ENCODE data around the gene ENTHD1.

The ENTHD1 gene

DNA sequence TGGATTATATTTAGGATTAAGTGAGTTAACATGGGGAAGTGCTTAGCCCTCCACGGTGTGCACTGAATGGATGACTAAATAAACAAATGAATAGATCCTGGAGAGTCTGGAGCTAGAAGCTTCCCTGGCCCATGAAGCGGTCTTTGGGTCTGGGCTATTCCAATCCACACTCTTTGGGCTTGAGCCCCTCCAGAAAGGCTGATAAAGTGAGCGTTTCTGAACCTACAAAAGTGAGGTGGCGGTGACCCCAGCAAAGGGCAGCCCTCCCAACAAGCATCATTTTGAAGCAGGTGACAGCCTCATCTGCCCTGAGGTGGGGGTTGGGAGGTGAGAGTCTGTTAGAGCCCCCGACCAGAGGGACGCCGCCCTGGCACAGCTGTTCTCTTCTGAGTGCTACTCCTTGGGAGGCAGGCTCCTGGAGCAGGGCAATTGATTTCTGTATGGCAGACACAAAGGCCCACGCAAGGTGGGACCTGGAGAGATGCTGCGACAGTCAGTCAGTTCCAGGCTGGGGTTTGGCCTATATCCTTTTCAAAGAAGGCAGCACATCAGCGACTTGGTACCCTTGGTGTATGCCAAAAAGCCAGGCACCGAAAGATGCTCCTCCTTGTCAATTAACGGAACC lies 165.2 kb downstream of the ENTHD1 start:
- DNase-seq = no peak

- no peak for DNase-seq
These were observed 166.0 kb downstream of the ENTHD1 start for GRCh38 chr22:39727541-39727940.

- DNase-seq = no peak
These were observed 168.1 kb downstream of the ENTHD1 start for GRCh38 chr22:39725351-39726035.

GRCh38 chr22:39724857-39725256 lies 168.7 kb downstream of the ENTHD1 start:
- no peak for DNase-seq

DNA sequence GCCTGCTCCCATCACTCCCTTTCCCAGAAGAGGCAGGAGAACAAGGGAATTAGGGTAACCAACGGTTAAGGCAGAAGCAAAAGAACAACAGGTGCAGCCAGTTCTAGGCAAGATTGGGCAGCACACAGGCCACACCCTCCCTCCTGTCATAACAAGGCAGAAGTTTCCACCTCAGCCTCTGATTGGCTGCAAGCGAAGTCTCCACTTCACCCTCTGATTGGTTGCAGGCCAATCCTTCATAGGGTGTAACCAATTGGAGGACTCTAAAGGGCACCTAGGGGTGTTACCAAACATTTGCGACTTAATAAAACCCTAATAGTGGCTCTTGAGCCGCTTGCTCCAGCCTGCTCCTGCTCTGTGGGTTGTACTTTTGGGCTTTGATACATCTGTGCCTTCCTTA lies 169.2 kb downstream of the ENTHD1 start:
- no peak for DNase-seq

DNA sequence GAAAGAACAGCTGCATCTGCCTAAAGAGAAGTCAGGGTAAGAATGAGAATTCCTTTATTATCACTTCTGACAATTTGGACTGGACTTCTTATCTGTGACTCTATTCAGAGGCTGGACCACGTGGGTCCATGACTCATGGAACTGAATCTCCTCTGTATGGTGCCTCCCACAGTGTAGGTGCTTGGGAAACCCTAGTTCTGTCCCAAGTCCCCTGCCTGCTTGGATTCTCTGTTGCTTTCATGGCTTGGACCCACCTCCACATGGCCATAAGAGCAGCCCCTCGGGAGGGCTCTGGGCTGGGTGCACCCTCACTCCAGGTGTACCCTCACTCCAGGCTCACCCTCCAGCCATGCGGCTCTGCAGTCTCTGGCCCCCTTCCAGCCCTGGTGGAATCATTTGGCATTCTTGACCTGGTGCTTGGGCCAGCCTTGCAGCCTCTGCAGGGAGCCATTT lies 169.6 kb downstream of the ENTHD1 start:
- DNase-seq = no peak

DNA sequence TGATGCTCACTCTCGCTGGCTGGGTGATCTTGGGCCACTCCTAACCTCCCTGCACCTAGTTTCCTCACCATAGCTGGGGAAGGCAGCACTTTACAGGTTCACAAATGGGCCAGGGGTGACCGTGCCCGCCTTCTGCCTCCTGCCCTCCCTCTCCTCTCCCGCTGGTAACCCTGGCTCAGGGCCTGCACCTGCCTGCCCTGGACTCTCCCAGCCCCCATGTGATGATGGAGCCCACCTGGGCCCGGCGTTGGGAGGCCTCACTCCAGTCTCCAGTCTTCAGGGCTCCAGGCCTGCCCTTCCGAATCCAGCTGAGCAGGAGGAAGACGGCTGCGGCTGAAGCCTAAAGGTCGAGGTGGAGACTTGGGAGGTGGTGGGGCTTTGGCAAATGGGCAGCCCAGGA lies 170.1 kb downstream of the ENTHD1 start:
- DNase-seq = no peak

DNA sequence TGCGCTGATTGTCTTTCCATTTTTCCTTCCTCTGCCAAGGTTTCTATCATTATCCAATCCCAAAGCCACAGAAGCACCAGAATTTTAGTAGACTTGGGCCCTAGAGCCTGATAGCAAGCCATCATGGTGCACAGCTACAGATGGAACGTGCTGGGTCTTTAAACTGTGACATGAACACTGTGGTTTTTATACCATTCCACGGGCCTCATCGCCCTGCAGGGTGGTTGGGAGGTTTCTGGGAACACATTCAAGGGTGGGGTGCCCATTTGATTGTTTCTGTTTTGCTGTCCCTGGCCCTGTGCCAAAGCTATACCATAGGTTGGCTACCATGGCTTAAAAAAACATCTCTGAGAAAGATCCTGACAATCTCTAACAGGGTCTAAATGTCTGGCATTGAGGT lies 171.1 kb downstream of the ENTHD1 start:
- DNase-seq = no peak

DNA sequence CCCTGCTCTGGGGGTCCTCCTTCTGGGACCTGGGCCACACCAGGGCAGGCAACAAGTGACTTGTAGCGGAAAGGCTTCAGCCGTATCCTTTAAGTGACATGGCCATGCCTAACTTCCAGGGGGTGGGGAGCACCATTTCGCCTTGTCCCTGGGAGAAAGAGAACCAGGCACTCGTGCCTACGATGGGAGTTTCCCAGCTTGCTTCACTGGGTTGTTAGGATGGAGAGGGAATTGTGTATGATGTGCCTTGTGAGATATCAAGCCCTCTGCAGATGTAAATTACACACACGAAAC lies 171.6 kb downstream of the ENTHD1 start:
- DNase-seq = no peak

- no peak for DNase-seq
These were observed 172.1 kb downstream of the ENTHD1 start for GRCh38 chr22:39721206-39722031.

- DNase-seq = no peak
These were observed 173.8 kb downstream of the ENTHD1 start for GRCh38 chr22:39719559-39720450.

DNA sequence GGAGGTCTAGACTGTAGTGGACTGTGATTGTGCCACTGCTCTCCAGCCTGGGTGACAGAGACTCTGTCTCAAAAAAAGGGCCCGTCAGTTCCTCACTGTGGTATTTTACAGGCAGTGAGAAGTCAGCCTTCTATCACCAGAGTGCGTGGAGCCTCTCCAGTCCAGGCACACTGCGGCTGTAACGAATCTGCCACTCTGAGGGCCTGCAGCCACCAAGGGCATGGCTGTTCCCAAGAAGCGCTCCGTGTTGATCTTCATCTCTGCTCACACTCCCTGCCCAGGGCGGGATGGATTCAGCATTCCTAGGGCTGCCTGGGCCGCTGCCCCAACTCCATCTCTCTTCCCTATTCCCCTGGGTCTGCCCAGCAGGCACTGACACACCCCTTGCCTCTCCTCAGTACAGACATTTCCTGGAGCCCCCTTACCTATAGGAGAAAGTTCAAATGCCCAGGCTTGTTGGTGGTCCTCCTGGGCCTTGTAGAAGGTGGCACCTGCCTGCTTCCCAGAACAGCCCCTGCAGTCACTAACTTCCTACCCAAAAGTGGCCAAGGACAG lies 174.6 kb downstream of the ENTHD1 start:
- DNase-seq = no peak

GRCh38 chr22:39718206-39718605 lies 175.4 kb downstream of the ENTHD1 start:
- no peak for DNase-seq

DNA sequence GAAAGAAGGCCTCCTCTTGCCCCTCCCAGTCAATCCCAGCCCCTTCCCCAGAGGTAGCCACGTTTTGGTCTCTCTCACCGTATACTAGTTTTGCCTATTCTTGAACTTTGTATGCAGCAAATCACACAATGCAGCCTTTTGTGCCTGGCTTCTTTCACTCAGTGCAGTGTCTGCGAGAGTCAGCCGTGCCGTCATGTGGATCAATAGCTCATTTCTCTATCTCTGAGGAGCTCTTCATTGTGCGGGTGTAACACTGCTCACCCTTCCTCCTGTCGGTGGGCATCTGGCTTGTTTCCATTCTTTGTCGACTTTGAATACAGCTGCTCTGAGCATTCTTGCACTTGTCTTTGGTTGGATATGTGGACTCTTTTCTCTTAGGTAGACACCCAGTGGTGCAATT lies 176.5 kb downstream of the ENTHD1 start:
- no peak for DNase-seq

DNA sequence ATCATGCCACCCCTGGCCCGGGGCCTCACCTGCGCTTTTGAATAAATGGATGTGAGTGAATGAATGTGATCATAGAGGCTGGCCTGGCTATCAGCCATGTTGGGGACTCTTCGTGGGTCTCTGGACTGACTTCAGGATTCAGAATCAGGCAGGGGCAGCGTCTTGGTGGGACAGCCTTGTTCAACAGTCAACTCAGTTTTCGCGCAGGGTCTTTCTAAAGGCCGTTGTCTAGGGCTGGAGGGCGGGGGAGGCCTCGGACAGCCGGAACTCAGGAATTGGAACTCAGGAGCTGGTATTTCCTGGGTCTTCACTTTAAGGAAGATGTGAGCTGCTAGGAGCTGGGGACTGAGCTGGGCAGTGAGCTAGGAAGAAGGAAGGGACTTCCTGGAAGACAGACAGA lies 177.0 kb downstream of the ENTHD1 start:
- no peak for DNase-seq

DNA sequence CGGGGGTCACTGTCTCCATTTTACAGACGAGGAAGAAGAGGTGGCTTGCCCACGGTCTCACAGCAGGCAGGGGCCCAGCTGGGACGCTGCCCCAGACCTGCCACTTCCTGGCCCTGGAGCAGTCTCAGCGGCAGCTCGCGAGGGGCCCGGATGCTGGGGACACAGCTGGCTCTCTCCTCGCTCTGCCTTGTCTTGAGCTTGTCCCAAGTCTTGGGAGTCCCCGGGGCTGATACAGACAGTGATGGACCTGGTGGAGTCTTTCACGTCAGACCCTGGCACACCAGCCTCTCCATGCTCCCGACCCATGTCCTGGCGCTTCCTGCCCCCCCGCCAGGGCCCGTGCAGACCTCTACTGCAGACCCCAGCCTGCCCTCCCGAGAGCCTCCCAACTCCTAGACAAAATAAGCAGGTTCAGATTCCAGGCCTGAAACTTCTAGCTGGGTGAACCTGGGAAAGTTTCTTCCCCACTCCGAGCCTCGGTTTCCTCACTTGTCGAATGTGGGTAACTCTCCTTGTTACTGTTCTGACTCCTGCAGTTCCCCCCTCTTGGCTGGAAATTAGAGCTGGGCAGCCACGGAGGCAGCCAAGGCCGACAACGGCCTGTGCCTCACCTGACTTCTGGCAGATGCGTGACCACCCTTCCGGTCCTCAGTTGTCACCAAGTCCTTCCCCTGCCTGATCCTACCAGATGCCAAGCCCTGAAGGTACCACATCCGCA lies 177.6 kb downstream of the ENTHD1 start:
- DNase-seq = no peak

DNA sequence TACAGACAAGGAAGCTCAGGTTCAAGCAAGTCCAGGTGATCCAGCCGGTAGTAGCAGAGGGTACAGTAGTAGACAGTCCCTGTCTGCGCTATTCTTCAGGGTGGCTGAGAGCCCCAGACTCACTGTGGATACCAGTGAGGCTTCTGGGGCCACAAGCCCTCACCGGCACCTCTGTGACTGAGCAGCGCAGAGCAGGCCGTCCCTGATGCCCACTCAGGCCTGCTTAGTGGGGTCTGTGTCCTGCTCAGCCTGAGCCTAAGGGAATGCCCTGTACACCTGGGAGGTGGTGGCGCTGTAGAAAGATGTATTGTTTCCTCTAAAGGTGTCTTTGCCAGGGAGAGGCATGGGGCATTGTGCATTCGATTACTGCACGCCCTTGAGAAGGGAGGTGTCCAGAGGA lies 179.2 kb downstream of the ENTHD1 start:
- DNase-seq = no peak

- no peak for DNase-seq
These were observed 179.7 kb downstream of the ENTHD1 start for GRCh38 chr22:39713799-39714290.

GRCh38 chr22:39712751-39713525 lies 180.6 kb downstream of the ENTHD1 start:
- DNase-seq = no peak

DNA sequence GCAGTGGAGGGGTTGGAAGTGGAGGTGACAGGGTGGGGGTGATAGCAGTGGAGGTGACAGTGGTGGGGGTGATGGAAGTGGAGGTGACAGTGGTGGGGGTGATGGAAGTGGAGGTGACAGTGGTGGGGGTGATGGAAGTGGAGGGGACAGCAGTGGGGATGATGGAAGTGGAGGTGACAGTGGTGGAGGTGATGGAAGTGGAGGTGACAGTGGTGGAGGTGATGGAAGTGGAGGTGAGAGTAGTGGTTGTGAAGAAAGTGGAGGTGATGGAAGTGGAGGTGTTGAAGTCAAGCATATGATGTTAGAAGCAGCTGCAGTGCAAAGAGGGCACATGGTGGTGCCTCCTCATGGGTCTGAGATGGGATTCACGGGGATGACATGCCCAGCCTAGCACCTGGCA lies 181.5 kb downstream of the ENTHD1 start:
- DNase-seq = no peak
